BJ (cell line): ENCODE data around the gene HEG1. TPM values are rescaled to one million over a fixed set of nuclear protein-coding genes. Genes with fewer than 3 reads are reported as not detected.

Experiments
- CTCF ChIA-PET: fragments of 350-600 bp; formaldehyde crosslinking; extraction: SDS; loops from one replicate; lab custom pipeline; 2021; ENCODE audit warnings: antibody characterized with exemption, inconsistent platforms; lab: Yijun Ruan, JAX
- POLR2A ChIA-PET: fragments of 300-600 bp; sonication (Branson Sonifier 250); formaldehyde crosslinking; extraction: SDS; loops from one replicate; lab custom pipeline; 2021; ENCODE audit warnings: antibody characterized with exemption; lab: Charles Lee
- DNase-seq: peaks from one replicate; pipeline ENCODE4 v3.0.0-alpha.2; 2011; ENCODE audit warnings: low read depth
- H3K27me3 ChIP-seq: 2 replicates; pipeline ENCODE4 v1.6.0; 2011; ENCODE audit warnings: low read length; ENCODE audit not compliant: control insufficient read depth, insufficient read depth
- H3K36me3 ChIP-seq: 2 replicates; pipeline ENCODE4 v1.5.1; 2011; ENCODE audit warnings: low read length; ENCODE audit not compliant: control insufficient read depth, insufficient read depth
- H3K4me3 ChIP-seq: 2 replicates; pipeline ENCODE4 v1.5.1; 2011; ENCODE audit warnings: low read depth, mild to moderate bottlenecking, control low read depth, low read length
- CTCF ChIP-seq: IDR thresholded peaks from 2 replicates; pipeline ENCODE4 v1.5.1; 2011; ENCODE audit warnings: low read depth, mild to moderate bottlenecking, control low read depth, inconsistent platforms, low read length, moderate library complexity; ENCODE audit not compliant: insufficient read depth
- polyA plus RNA-seq: library from polyadenylated mRNA; depleted of rRNA; stranded (reverse); fragments of >200 nt; gene quantifications from 2 replicates; pipeline ENCODE4 v1.2.3, GENCODE V29; 2011

Gene HEG1
- polyA plus RNA-seq, 1 experiment, result 94.7 TPM

- H3K36me3 ChIP-seq, result no peaks in the 10 kb centered on the region
- H3K27me3 ChIP-seq, result no peaks in the 10 kb centered on the region; the same call in 1 of the 2 replicates
- DNase-seq, result no peak
- ChIA-PET CTCF (interaction anchor here (1.2 to 1.6 kb wide), 3 partner anchors 9 to 230 kb away, joined by 3 to 6 read pairs (median 5); no protein-coding TSS in a partner anchor), POLR2A (interaction anchor here (0.6 to 0.7 kb wide), 2 partner anchors 181 to 394 kb away, joined by 5 to 10 read pairs; no protein-coding TSS in a partner anchor)
- no peak for TF ChIP-seq CTCF
- no peak overlapping the region for H3K4me3 ChIP-seq
Measured at GRCh38 chr3:124935264-124935663, 120.5 kb downstream of the HEG1 start.

DNA sequence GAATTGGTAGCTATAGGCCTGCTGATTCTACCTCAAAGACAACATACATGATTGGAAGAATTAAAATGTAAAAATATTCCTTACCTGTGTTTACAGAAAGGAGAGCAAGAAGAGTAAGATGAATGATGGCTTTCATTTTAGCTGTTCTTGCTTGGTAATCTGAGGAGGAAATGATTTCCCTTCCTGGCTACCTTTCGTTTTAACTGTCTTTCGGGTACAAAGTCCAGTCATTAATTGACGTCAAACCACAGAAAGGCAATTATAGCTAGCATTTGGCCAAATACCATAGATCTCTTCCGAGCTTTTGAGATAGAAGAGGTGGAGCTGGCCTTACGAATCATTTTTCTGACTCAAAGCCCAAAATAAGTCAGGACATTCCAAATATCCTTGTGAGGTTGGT is 121.2 kb downstream of the HEG1 start, which contains the start of gene MUC13:
Gene MUC13 (minus strand): TSS at position 175 of the 400 bp plus-strand sequence. CDS start 39 bp downstream, at position 136.
- Histone ChIP-seq H3K4me3 (no peak within 1 kb of the TSS), H3K36me3 (no peaks in the 10 kb centered on the region), H3K27me3 (no peaks in the 10 kb centered on the region; the same call in 1 of the 2 replicates)
- no peak for DNase-seq
- ChIA-PET CTCF (interaction anchor here (1.2 to 1.6 kb wide), 3 partner anchors 9 to 231 kb away, joined by 3 to 6 read pairs (median 5); no protein-coding TSS in a partner anchor), POLR2A (interaction anchor here (0.6 kb wide), 1 partner anchor 395 kb away, joined by 5 read pairs; no protein-coding TSS in a partner anchor)
- TF ChIP-seq CTCF, result no peak

GRCh38 chr3:124928333-124929202 is 127.2 kb downstream of the HEG1 start:
- POLR2A ChIA-PET, result no interaction called here
- CTCF ChIA-PET, result interaction anchor here (0.5 to 2.9 kb wide), 16 partner anchors 8 to 657 kb away, joined by 3 to 24 read pairs (median 6); no protein-coding TSS in a partner anchor
- no peaks in the 10 kb centered on the region for H3K27me3 ChIP-seq

GRCh38 chr3:124927574-124928045 is 128.2 kb downstream of the HEG1 start:
- H3K27me3 ChIP-seq, result no peaks in the 10 kb centered on the region
- no peak for DNase-seq
- H3K4me3 ChIP-seq, result no peak overlapping the region
- no peak for TF ChIP-seq CTCF
- CTCF ChIA-PET, result interaction anchor here (0.9 to 2.9 kb wide), 11 partner anchors 9 to 658 kb away, joined by 3 to 24 read pairs (median 6); no protein-coding TSS in a partner anchor
- no peaks in the 10 kb centered on the region for H3K36me3 ChIP-seq
- POLR2A ChIA-PET, result no interaction called here

More at GRCh38 chr3:124928333-124929202, 127.2 kb downstream of the HEG1 start:
- no peak for DNase-seq
- no peak overlapping the region for H3K4me3 ChIP-seq
- no peaks in the 10 kb centered on the region for H3K36me3 ChIP-seq
- TF ChIP-seq CTCF, result peak; percentile 76
